ENCODE data around the gene BCL3. TPM values are rescaled to one million over a fixed set of nuclear protein-coding genes. Genes with fewer than 3 reads are reported as not detected.

Gene BCL3
- total and polyA plus RNA-seq, 4 donors, result 17.6 to 233 (median 63.8) TPM

DNA sequence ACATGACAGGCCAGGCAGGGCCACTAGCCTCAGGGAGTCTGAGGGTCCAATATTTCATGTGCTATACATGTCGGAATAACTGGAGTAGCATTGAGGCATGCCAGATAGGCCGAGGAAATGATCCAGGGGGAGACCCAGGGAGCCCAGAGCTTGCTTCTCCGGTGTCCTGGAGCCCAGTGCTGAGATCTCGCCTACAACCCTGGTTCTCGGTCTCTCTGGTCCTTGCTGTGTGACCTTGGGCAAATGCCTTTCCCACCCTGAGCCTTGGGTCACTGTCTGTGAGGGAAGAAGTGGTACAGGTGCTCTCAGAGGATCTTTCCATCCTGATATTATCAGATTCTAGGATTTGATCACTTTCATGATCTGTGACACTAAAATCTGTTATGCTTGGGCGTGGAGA lies 40.5 kb downstream of the BCL3 start:
- TF ChIP-seq CTCF (IDR thresholded peaks at IDR 0.05; ENCODE audit: control extremely low read depth, extremely low read depth), result no peak
- WGBS, 2 donors, result 95% methylated on average over 6 of the region's 6 CpGs
- peaks cover 0 to 5% (median 0%) of the 10 kb centered on the region in 5 donors for H3K4me1 ChIP-seq (ENCODE audit: control insufficient read depth in 5 of 5, insufficient read depth in 5 of 5, low read length in 5 of 5)
- H3K36me3 ChIP-seq (ENCODE audit: control insufficient read depth in 4 of 4, insufficient read depth in 4 of 4, low read length in 4 of 4), result no peaks in the 10 kb centered on the region
- ATAC-seq (ENCODE audit: insufficient read depth, low FRiP score) (no peak), DNase-seq (no peak)
- no peak overlapping the region for H3K4me3 ChIP-seq
- no peak overlapping the region for H3K27ac ChIP-seq (ENCODE audit: low read depth in 1 of 2, low read length in 1 of 2)
- H3K9me3 ChIP-seq (ENCODE audit: control insufficient read depth in 4 of 4, insufficient read depth in 3 of 4, low read length in 3 of 4), result no peaks in the 10 kb centered on the region
- H3K27me3 ChIP-seq (ENCODE audit: control insufficient read depth in 3 of 3, insufficient read depth in 3 of 3, low read length in 2 of 3), result no peaks in the 10 kb centered on the region
- H3K9ac ChIP-seq (ENCODE audit: insufficient read depth in 1 of 2, low read length in 2 of 2), result no peak overlapping the region

DNA sequence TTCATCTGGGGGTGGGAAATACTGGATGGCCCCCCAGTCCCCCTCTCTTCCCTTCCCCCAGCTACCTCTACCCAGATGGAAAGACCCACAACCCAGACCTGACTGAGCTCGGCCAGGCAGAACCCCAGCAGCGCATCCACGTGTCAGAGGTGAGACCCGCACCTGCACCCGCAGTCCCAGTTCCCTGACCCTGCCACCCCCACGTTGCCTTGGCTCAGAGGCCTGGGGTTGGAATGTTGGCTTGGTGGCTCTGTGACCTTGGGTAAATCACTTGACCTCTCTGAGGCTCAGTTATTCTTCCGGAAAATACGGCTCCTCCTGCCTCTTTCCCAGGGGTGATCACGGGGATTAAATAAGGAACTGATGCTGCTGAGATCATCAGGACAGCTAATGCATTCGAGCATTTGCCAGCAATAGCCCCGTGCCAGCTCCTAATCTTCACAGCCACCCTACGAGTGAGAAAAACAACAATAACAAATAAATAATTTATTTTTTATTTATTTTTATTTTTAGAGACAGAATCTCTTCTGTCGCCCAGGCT lies 41.5 kb downstream of the BCL3 start:
- H3K9ac ChIP-seq (ENCODE audit: insufficient read depth in 1 of 2, low read length in 2 of 2), result no peak overlapping the region
- no peak for DNase-seq
- no peaks in the 10 kb centered on the region for H3K4me1 ChIP-seq (ENCODE audit: control insufficient read depth in 5 of 5, insufficient read depth in 5 of 5, low read length in 5 of 5)
- H3K36me3 ChIP-seq (ENCODE audit: control insufficient read depth in 4 of 4, insufficient read depth in 4 of 4, low read length in 4 of 4), result no peaks in the 10 kb centered on the region
- no peaks in the 10 kb centered on the region for H3K9me3 ChIP-seq (ENCODE audit: control insufficient read depth in 4 of 4, insufficient read depth in 3 of 4, low read length in 3 of 4)
- no peak overlapping the region for H3K4me3 ChIP-seq
- 86 to 89% methylated on average over 13 of the region's 13 CpGs for WGBS, 2 donors
- H3K27me3 ChIP-seq (ENCODE audit: control insufficient read depth in 3 of 3, insufficient read depth in 3 of 3, low read length in 2 of 3), result no peaks in the 10 kb centered on the region
- TF ChIP-seq CTCF (IDR thresholded peaks at IDR 0.05; ENCODE audit: control extremely low read depth, extremely low read depth), result no peak
- H3K27ac ChIP-seq (ENCODE audit: low read depth in 1 of 2, low read length in 1 of 2), result no peak overlapping the region
- ATAC-seq (ENCODE audit: insufficient read depth, low FRiP score), result no peak

DNA sequence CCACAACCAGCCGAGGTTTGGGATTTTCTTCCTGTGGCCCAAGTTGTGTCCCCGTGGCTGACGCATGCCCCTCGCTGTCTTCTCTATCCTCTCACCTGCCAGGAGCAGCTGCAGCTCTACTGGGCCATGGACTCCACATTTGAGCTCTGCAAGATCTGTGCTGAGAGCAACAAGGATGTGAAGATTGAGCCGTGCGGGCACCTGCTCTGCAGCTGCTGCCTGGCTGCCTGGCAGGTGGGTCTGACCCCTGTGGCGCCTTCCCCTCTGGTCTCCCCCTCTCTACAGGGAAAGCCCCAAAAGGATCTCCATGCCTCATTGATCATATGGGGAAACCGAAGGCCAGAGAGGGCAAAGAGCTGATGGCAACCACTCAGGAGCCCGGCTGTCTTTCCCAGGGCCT lies 43.8 kb downstream of the BCL3 start:
- H3K36me3 ChIP-seq (ENCODE audit: control insufficient read depth in 4 of 4, insufficient read depth in 4 of 4, low read length in 4 of 4), result no peaks in the 10 kb centered on the region
- no peak for DNase-seq
- no peak overlapping the region for H3K9ac ChIP-seq (ENCODE audit: insufficient read depth in 1 of 2, low read length in 2 of 2)
- no peaks in the 10 kb centered on the region for H3K9me3 ChIP-seq (ENCODE audit: control insufficient read depth in 4 of 4, insufficient read depth in 3 of 4, low read length in 3 of 4)
- no peaks in the 10 kb centered on the region for H3K27me3 ChIP-seq (ENCODE audit: control insufficient read depth in 3 of 3, insufficient read depth in 3 of 3, low read length in 2 of 3)
- H3K27ac ChIP-seq (ENCODE audit: low read depth in 1 of 2, low read length in 1 of 2), result no peak overlapping the region
- 88 to 91% methylated on average over 9 of the region's 9 CpGs for WGBS, 2 donors
- no peak overlapping the region for H3K4me3 ChIP-seq
- ATAC-seq (ENCODE audit: insufficient read depth, low FRiP score), result no peak
- no peaks in the 10 kb centered on the region for H3K4me1 ChIP-seq (ENCODE audit: control insufficient read depth in 5 of 5, insufficient read depth in 5 of 5, low read length in 5 of 5)
- TF ChIP-seq CTCF (IDR thresholded peaks at IDR 0.05; ENCODE audit: control extremely low read depth, extremely low read depth), result no peak

DNA sequence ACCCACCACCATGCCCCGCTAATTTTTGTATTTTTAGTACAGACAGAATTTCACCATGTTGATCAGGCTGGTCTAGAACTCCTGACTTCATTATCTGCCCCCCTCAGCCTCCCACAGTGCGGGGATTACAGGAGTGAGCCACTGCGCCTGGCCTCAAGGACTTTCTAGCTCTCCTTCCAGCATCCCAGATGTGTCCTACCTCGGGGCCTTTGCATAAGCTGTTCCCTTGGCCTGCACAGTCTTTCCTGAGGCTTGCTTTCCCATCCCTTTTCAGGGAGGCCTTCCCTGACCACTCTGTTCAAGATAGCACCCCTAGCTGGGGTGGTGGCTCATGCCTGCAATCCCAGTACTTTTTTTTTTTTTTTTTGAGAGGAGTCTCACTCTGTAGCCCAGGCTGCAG lies 46.1 kb downstream of the BCL3 start:
- no peaks in the 10 kb centered on the region for H3K36me3 ChIP-seq (ENCODE audit: control insufficient read depth in 4 of 4, insufficient read depth in 4 of 4, low read length in 4 of 4)
- no peaks in the 10 kb centered on the region for H3K27me3 ChIP-seq (ENCODE audit: control insufficient read depth in 3 of 3, insufficient read depth in 3 of 3, low read length in 2 of 3)
- H3K27ac ChIP-seq (ENCODE audit: low read depth in 1 of 2, low read length in 1 of 2), result no peak overlapping the region
- no peak overlapping the region for H3K4me3 ChIP-seq
- no peak overlapping the region for H3K9ac ChIP-seq (ENCODE audit: insufficient read depth in 1 of 2, low read length in 2 of 2)
- no peaks in the 10 kb centered on the region for H3K4me1 ChIP-seq (ENCODE audit: control insufficient read depth in 5 of 5, insufficient read depth in 5 of 5, low read length in 5 of 5)
- TF ChIP-seq CTCF (IDR thresholded peaks at IDR 0.05; ENCODE audit: control extremely low read depth, extremely low read depth), result no peak
- WGBS, 2 donors, result 95 to 97% methylated on average over 4 of the region's 4 CpGs
- H3K9me3 ChIP-seq (ENCODE audit: control insufficient read depth in 4 of 4, insufficient read depth in 3 of 4, low read length in 3 of 4), result no peaks in the 10 kb centered on the region
- ATAC-seq (ENCODE audit: insufficient read depth, low FRiP score) (no peak), DNase-seq (no peak)
